Breast epithelium (tissue), 3 donors: ENCODE data around the gene NRCAM.

Experiments used
- CTCF ChIP-seq, 3 donors: fragments of 450-650 bp; IDR thresholded peaks; one replicate each; pipeline ENCODE4 v1.5.1; 2016 to 2017; ENCODE audit warnings: antibody characterized with exemption in 3 of 3, mild to moderate bottlenecking in 3 of 3, moderate library complexity in 3 of 3
- POLR2AphosphoS5 ChIP-seq, 3 donors: sonication (generic); formaldehyde crosslinking; IDR thresholded peaks; one replicate each; pipeline ENCODE4 v1.6.1; 2017; ENCODE audit warnings: antibody characterized with exemption in 3 of 3

- TF ChIP-seq CTCF (IDR thresholded peaks at IDR 0.05) (no peak), POLR2AphosphoS5 (IDR thresholded peaks at IDR 0.05) (no peak)
Measured at GRCh38 chr7:108451296-108451848, 4.9 kb downstream of the NRCAM start.
